NCI-H2196 (cell line): Measurements from ENCODE around the gene KIZ.
"Not testable (repeated sequence)": the region's sequence is repeated elsewhere in the genome, so short reads cannot be mapped to it uniquely, and the experiment has no call there.

ENCODE experiments used
- DNase-seq: peaks from one replicate; lab custom pipeline; 2025; ENCODE audit not compliant: unreplicated experiment; lab: John Stamatoyannopoulos, UW

KIZ gene

DNA sequence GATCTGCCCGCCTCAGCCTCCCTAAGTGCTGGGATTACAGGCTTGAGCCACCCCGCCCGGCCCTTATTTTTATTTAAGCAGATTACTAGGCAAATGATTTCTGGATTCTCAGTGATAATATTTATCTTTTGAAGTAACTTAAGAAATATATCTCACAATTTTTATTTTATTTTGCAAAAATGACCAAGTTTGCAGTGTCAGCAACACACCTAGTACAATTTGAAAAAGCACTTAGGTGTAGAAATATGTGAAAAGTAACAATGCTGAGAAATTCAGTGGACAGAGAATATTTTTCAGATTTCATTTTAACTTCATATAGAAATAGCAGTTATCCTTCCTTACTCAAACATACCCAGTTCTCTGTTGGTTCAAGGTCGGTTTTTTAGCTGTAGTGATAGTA, 98.3 kb downstream of the KIZ start:
- no peak for DNase-seq

GRCh38 chr20:21225215-21225947, 99.5 kb downstream of the KIZ start:
- DNase-seq: no peak

DNA sequence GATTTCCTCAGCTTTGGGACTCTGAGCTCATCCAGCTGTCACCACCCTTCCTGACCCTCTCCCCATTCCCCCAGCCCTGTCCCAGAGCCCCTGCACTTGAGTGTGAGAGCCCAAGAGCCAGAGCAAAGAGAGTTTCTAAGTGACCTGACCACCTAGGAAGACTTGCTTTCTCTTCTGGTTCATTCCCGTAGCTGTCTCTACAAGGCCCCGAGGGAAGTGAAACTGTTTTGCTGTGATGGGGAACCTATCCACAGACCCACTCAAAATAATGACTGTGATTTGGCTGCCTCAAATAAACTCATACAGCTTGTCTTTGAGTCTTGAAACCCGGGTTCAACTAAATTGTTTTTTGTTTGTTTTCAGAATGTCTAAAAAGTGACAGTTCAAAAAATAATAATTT, 102.6 kb downstream of the KIZ start:
- DNase-seq: no peak

- DNase-seq: no peak
Measured at GRCh38 chr20:21229163-21229562, 103.3 kb downstream of the KIZ start.

DNA sequence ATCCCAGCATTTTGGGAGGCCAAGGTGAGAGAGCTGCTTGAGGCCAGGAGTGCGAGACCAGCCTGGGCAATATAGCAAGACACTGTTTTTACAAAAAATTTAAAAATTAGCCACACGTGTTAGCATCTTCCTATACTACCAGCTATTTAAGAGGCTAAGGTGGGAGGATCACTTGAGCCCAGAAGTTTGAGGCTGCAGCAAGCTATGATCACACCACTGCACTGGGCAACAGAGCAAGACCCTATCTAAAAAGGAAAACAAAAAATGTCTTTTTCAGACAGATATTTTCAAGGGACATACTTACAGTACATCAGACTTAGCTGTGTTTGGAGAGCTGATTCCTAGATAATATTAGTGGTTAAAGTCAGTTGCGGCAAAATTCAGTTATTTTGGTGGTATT, 104.3 kb downstream of the KIZ start:
- no peak for DNase-seq

- no peak for DNase-seq
Measured at GRCh38 chr20:21230686-21231085, 104.8 kb downstream of the KIZ start.

- DNase-seq: no peak
Measured at GRCh38 chr20:21232546-21233280, 106.8 kb downstream of the KIZ start.

DNA sequence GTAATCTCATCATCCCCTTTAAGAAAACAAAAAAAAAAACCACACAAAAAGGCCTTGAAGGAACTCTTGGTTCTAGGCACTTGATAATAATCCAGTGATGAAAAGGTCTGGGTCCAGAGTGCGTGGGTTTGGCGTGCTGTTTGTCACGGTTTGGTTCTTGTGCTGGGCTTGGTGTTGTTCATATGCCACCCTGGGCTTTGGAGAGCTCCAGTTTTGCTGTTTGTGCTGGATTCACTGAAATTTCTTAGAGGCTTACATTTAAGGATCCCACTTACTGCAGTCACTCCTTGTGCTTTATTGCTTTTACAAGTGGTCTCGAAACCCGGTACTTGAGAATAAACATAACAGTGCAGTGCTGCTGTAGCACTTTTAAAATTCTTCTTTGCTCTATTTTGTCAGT, 108.4 kb downstream of the KIZ start:
- DNase-seq: no peak

- DNase-seq: no peak
Measured at GRCh38 chr20:21234806-21235483, 109.1 kb downstream of the KIZ start.

DNA sequence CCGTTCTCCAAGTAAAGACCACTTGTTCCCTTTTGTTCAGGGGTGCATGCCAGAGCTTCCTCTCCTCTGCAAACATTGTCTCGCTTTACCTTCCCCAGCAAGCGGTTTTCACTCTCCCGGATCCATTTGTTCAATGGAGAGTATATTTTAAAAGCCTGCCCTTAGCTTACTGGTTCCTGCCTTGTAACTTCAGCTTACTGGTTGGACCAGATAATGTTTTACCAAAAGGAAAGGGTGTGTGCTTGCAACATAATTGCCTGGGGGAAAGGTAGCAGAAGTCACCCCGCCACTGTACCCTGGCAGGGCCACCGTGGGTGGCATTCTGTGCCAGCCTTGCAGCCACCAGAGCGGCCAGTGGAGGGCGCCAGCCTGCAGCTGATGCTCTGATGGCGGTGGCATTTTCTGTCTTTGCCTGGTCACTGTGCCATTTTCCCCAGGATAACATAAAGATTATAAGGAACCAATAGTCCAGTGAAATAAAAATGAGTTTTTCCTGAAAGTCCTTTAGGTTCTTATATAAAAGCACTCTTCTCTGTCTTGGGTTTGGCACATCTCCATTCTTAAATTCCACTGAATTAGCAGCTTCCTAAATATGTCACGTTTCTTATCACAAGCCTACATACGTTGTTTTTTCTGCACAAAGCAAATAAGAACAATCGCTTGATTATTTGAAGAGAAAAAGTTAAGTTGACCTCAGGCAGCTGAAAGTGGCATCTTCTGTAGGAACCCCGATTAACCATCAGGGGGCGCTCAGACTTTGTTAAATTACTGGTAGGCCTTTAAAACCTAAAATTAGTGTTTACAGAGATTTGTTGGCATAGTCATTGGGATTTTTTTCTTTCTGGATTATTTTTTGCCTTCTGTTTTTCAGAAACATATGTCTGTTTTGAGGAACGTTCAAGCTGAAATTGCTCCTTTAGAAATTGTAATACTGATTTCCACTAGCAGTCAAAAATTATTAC, 109.9 kb downstream of the KIZ start:
- peak; percentile 77 for DNase-seq

- no peak for DNase-seq
Measured at GRCh38 chr20:21237956-21238799, 112.3 kb downstream of the KIZ start.

DNA sequence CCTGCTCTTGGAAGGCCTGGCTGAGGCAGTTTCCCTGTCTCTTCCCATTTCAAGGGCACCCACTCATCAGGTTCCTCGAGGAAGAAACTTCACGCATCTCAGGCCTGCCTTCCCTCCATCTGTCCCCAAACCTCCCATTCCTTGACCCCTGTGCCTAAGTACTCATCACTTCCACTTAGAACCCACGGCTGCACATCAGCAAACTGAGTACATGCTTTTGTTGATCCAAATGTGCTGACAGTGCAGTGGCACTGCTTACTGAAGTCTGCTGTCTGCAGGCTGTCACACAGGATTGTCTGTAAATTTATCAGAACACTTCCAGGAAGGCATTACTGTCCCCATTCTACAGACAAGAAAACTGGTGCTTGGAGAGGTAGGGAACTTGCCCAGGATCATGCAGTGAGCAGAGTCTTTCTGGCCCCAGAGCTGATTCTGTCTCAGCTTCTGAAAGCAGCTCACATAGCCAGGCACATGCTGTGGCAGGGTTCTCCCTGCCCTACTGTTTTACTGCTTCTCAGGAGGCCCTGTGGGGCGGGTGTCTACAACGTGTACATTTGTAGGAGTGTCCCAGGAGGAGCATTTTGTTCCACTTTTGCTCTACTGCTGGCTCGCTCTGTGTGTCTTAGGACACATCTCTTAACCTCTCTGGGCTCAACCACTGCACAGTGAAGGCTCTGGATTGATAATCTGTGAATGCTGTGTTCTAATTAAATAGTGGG, 113.1 kb downstream of the KIZ start:
- no peak for DNase-seq

GRCh38 chr20:21240394-21240793, 114.5 kb downstream of the KIZ start:
- DNase-seq: no peak

DNA sequence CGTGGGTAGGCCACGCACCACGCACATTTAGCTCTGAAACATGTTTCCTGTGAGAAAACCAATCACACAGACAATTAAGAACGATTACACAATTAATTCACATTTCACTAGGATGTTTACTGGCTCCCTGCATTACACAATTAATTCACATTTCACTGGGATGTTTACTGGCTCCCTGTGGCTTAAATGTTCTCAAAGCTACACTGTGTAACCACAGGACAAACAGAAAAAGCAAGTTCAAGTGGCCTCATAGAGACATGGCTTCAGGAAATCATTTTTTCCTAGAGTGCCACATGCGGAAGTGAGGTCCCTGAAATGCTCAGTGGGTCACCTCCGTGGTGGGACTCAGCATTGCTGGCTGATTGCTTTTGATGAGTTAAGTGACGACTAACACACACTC, 115.5 kb downstream of the KIZ start:
- no peak for DNase-seq

GRCh38 chr20:21243811-21244210, 117.9 kb downstream of the KIZ start:
- no peak for DNase-seq

GRCh38 chr20:21244808-21245207, 118.9 kb downstream of the KIZ start:
- DNase-seq: no peak

DNA sequence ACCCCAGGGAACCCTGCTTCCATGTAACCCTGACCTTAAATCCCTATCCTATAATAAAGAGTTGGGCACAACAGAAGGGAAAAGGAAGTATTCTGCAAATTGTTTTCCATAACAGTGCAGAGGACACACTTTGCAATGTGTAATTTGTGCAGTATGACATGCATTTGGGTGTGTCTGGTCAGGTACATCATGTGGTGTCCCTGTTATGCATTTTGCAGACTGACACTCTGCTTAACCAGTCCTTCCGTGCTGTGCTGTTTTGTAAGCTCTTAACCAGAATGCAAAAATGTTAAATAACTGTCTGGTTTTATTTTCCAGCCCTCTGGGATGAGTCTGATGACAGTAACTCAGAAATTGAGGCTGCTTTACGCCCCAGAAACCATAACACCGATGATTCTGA, 120.3 kb downstream of the KIZ start:
- no peak for DNase-seq

GRCh38 chr20:21247603-21248095, 121.8 kb downstream of the KIZ start:
- DNase-seq: not testable (repeated sequence)

- no peak for DNase-seq
Measured at GRCh38 chr20:21251278-21251677, 125.4 kb downstream of the KIZ start.
